CD4-positive, alpha-beta T cell (primary cell): ENCODE results near the gene ALK. TPM values are rescaled to one million over a fixed set of nuclear protein-coding genes. Genes with fewer than 3 reads are reported as not detected.

ENCODE experiments used
- ATAC-seq: fragments of 200-7000 bp; cut with Tn5 transposase; one replicate; pipeline ENCODE4 v1.10.0; 2022; ENCODE audit warnings: mild to moderate bottlenecking; ENCODE audit not compliant: poor library complexity
- CTCF ChIA-PET: fragments of 350-600 bp; sonication (Branson Sonifier 250); formaldehyde crosslinking; loops from one replicate; lab custom pipeline; 2021; ENCODE audit warnings: antibody characterized with exemption, inconsistent platforms; lab: Charles Lee
- POLR2A ChIA-PET: fragments of 350-600 bp; sonication (Branson Sonifier 250); formaldehyde crosslinking; loops from one replicate; lab custom pipeline; 2021; ENCODE audit warnings: antibody characterized with exemption, inconsistent platforms; lab: Charles Lee
- DNase-seq, 14 experiments: peaks; one replicate each; pipeline ENCODE4 v3.0.0-alpha.2; 2013 to 2020; ENCODE audit warnings: mixed read lengths in 2 of 14
- H3K27ac ChIP-seq, 2 donors: one replicate each; pipeline versions ENCODE4 v1.5.1 to v1.7.0; 2013; ENCODE audit warnings: low read length in 2 of 2, low read depth in 1 of 2, mild to moderate bottlenecking in 1 of 2
- H3K27me3 ChIP-seq, 2 experiments: 1 replicate in 1 of 2; 2 replicates in 1 of 2; pipeline versions ENCODE4 v1.6.1 to v1.7.0; 2013; ENCODE audit warnings: low read length in 2 of 2, control low read depth in 1 of 2, mild to moderate bottlenecking in 1 of 2, moderate library complexity in 1 of 2; ENCODE audit not compliant: insufficient read depth in 2 of 2, control insufficient read depth in 1 of 2
- H3K36me3 ChIP-seq: one replicate; pipeline ENCODE4 v1.6.1; 2013; ENCODE audit warnings: low read length, control low read depth; ENCODE audit not compliant: insufficient read depth
- H3K4me1 ChIP-seq: one replicate; pipeline ENCODE4 v1.6.1; 2013; ENCODE audit warnings: low read length, control low read depth; ENCODE audit not compliant: insufficient read depth
- H3K4me3 ChIP-seq: one replicate; pipeline ENCODE4 v1.5.1; 2013; ENCODE audit warnings: mild to moderate bottlenecking, low read length, moderate library complexity
- H3K9me3 ChIP-seq, 2 experiments: 1 replicate in 1 of 2; 2 replicates in 1 of 2; pipeline versions ENCODE4 v1.6.1 to v1.7.0; 2013; ENCODE audit warnings: low read length in 2 of 2, mild to moderate bottlenecking in 2 of 2, control low read depth in 1 of 2, moderate library complexity in 1 of 2; ENCODE audit not compliant: control insufficient read depth in 1 of 2, insufficient read depth in 1 of 2
- H3K27ac Mint-ChIP-seq: one replicate; pipeline ENCODE4 v1.8.0; 2020; ENCODE audit warnings: mixed read lengths
- H3K27me3 Mint-ChIP-seq: one replicate; pipeline ENCODE4 v1.8.0; 2021; ENCODE audit warnings: mixed read lengths
- H3K36me3 Mint-ChIP-seq: one replicate; pipeline ENCODE4 v1.8.0; 2021; ENCODE audit warnings: low read depth, mixed read lengths
- H3K4me1 Mint-ChIP-seq: one replicate; pipeline ENCODE4 v1.8.0; 2021; ENCODE audit warnings: low read depth, mixed read lengths
- H3K4me3 Mint-ChIP-seq: one replicate; pipeline ENCODE4 v1.8.0; 2020; ENCODE audit warnings: mild to moderate bottlenecking, mixed read lengths
- H3K9me3 Mint-ChIP-seq: one replicate; pipeline ENCODE4 v1.8.0; 2020; ENCODE audit warnings: mixed read lengths
- CTCF ChIP-seq: fragments of 200-600 bp; IDR thresholded peaks from one replicate; pipeline ENCODE4 v1.8.0; 2022; ENCODE audit warnings: antibody characterized with exemption, mild to moderate bottlenecking
- intact Hi-C, 2 experiments: fragments of 100-400 bp; cut with DNase I in 1 of 2; cut with micrococcal nuclease in 1 of 2; formaldehyde crosslinking; loops; one replicate each; pipeline versions ENCODE4 v1.15.1 to v1.9.0; 2023 to 2025; cut with DNase I, micrococcal nuclease
- total RNA-seq, 174 experiments: library from RNA in 2 of 174; stranded (reverse) in 2 of 174; gene quantifications; one replicate each; pipeline ENCODE4 v1.2.3 and lab custom pipeline; 2021 to 2026

ALK gene
- total RNA-seq, 2 experiments from 2014 or later, result not detected

GRCh38 chr2:29702276-29702675 is 219.1 kb downstream of the ALK start:
- H3K4me1 Mint-ChIP-seq, result no peaks in the 10 kb centered on the region
- no peak overlapping the region for H3K27ac Mint-ChIP-seq

GRCh38 chr2:29700560-29700959 is 220.8 kb downstream of the ALK start:
- POLR2A ChIA-PET, result no interaction called here
- no peak overlapping the region for H3K27ac ChIP-seq
- H3K36me3 ChIP-seq, result no peaks in the 10 kb centered on the region
- intact Hi-C loops, result no loop called here
- no peak overlapping the region for H3K4me3 ChIP-seq
- CTCF ChIA-PET, result no interaction called here
- no peaks in the 10 kb centered on the region for H3K36me3 Mint-ChIP-seq
- no peak overlapping the region for H3K4me3 Mint-ChIP-seq
- H3K9me3 ChIP-seq, result no peaks in the 10 kb centered on the region
- ATAC-seq, result no peak
- no peaks in the 10 kb centered on the region for H3K9me3 Mint-ChIP-seq
- H3K27me3 ChIP-seq, result no peaks in the 10 kb centered on the region
- no peak for TF ChIP-seq CTCF
- H3K27me3 Mint-ChIP-seq, result no peaks in the 10 kb centered on the region
- H3K27ac Mint-ChIP-seq, result no peak overlapping the region
- no peaks in the 10 kb centered on the region for H3K4me1 ChIP-seq
- DNase-seq, result no peak
- H3K4me1 Mint-ChIP-seq, result no peaks in the 10 kb centered on the region

More at GRCh38 chr2:29702276-29702675, 219.1 kb downstream of the ALK start:
- H3K27ac ChIP-seq, result no peak overlapping the region
- Mint-ChIP-seq H3K9me3 (no peaks in the 10 kb centered on the region), H3K27me3 (no peaks in the 10 kb centered on the region), H3K4me3 (no peak overlapping the region), H3K36me3 (no peaks in the 10 kb centered on the region)
- H3K27me3 ChIP-seq, result no peaks in the 10 kb centered on the region
- CTCF ChIA-PET, result no interaction called here
- no peak for TF ChIP-seq CTCF
- no peak for ATAC-seq
- H3K4me3 ChIP-seq, result no peak overlapping the region
- H3K9me3 ChIP-seq, result no peaks in the 10 kb centered on the region
- H3K4me1 ChIP-seq, result no peaks in the 10 kb centered on the region
- POLR2A ChIA-PET, result no interaction called here
- DNase-seq, result no peak
- intact Hi-C loops, result no loop called here
- H3K36me3 ChIP-seq, result no peaks in the 10 kb centered on the region

GRCh38 chr2:29699045-29699444 is 222.3 kb downstream of the ALK start:
- Histone ChIP-seq H3K4me3 (no peak overlapping the region), H3K4me1 (no peaks in the 10 kb centered on the region), H3K36me3 (no peaks in the 10 kb centered on the region), H3K9me3 (no peaks in the 10 kb centered on the region), H3K27me3 (no peaks in the 10 kb centered on the region), H3K27ac (no peak overlapping the region)
- peaks cover 5% of the 10 kb centered on the region for H3K27me3 Mint-ChIP-seq
- H3K36me3 Mint-ChIP-seq, result no peaks in the 10 kb centered on the region
- H3K4me1 Mint-ChIP-seq, result no peaks in the 10 kb centered on the region
- intact Hi-C loops, result no loop called here
- H3K9me3 Mint-ChIP-seq, result no peaks in the 10 kb centered on the region
- H3K27ac Mint-ChIP-seq, result no peak overlapping the region
- no peak overlapping the region for H3K4me3 Mint-ChIP-seq
- DNase-seq (no peak), ATAC-seq (no peak)
- CTCF ChIA-PET, result no interaction called here
- TF ChIP-seq CTCF, result no peak
- POLR2A ChIA-PET, result no interaction called here
